Tibial nerve (tissue), 4 donors: Measurements from ENCODE around the gene CYTH4.

Experiments
- EP300 ChIP-seq, 2 donors: sonication (generic); formaldehyde crosslinking; IDR thresholded peaks; one replicate each; pipeline ENCODE4 v1.6.1; 2017; ENCODE audit warnings: antibody characterized with exemption in 2 of 2, mild to moderate bottlenecking in 1 of 2
- POLR2A ChIP-seq, 2 donors: fragments of 450-650 bp; IDR thresholded peaks; one replicate each; pipeline ENCODE4 v1.6.1; 2017; ENCODE audit warnings: antibody characterized with exemption in 2 of 2, mild to moderate bottlenecking in 2 of 2, moderate library complexity in 2 of 2
- TF ChIP-seq, protein P1 (sequence below), 5 experiments: fragments of 200-600 bp in 3 of 5; fragments of 450-650 bp in 2 of 5; sonication (generic) in 3 of 5; IDR thresholded peaks; one replicate each; pipeline ENCODE4 v1.5.1; 2016 to 2019; ENCODE audit warnings: antibody characterized with exemption in 5 of 5, mild to moderate bottlenecking in 3 of 5, moderate library complexity in 2 of 5

DNA sequence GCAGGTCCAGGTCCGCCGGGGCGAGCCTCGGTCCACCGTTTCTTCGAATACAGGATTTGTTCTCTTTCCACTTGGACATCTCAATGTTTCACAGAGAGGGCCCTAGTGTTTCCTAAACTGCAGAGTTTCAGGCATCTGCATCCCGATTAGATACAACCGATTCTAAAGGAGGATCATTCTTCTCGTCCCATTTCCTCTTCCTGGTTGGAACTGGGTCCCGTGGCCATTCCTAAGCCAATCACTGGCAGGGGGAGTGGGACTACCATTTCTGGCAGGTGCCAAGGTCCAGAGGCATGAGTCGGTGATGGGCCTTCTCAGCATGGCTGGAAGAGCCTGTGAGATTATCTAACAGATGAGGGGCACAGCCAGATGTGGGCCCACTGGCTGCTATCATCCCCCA, 76.1 kb downstream of the CYTH4 start:
- TF ChIP-seq, protein P1, sequence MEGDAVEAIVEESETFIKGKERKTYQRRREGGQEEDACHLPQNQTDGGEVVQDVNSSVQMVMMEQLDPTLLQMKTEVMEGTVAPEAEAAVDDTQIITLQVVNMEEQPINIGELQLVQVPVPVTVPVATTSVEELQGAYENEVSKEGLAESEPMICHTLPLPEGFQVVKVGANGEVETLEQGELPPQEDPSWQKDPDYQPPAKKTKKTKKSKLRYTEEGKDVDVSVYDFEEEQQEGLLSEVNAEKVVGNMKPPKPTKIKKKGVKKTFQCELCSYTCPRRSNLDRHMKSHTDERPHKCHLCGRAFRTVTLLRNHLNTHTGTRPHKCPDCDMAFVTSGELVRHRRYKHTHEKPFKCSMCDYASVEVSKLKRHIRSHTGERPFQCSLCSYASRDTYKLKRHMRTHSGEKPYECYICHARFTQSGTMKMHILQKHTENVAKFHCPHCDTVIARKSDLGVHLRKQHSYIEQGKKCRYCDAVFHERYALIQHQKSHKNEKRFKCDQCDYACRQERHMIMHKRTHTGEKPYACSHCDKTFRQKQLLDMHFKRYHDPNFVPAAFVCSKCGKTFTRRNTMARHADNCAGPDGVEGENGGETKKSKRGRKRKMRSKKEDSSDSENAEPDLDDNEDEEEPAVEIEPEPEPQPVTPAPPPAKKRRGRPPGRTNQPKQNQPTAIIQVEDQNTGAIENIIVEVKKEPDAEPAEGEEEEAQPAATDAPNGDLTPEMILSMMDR (IDR thresholded peaks at IDR 0.05), result no peak
- TF ChIP-seq POLR2A (IDR thresholded peaks at IDR 0.05) (no peak), EP300 (IDR thresholded peaks at IDR 0.05) (no peak)
